ENCODE results near the gene SENP8. TPM values are rescaled to one million over a fixed set of nuclear protein-coding genes. Genes with fewer than 3 reads are reported as not detected.
A peak's percentile ranks its signal among the peaks of the same experiment; 100 is the strongest.

Gene SENP8
- total and polyA plus RNA-seq, 2 of the 8 experiments (the other 6 are each of a cell fraction or from before 2014, with no cell fraction given), result 4.1 to 6.0 TPM

- Histone ChIP-seq H3K14ac (ENCODE audit: insufficient read length) (no peak overlapping the region), H4K20me1 (replicated peaks in 1 of 2; ENCODE audit: control insufficient read depth in 1 of 2, insufficient read depth in 2 of 2, low read length in 2 of 2) (no peaks in the 10 kb centered on the region), H3K4ac (replicated peaks; ENCODE audit: insufficient read length, low read depth, low read length) (no peak overlapping the region), H3K79me2 (ENCODE audit: control insufficient read depth in 1 of 2, insufficient read depth in 2 of 2, low read length in 2 of 2) (no peaks in the 10 kb centered on the region), H3K56ac (replicated peaks; ENCODE audit: insufficient read length, low read depth, low read length) (no peak overlapping the region), H2BK5ac (ENCODE audit: low read depth, low read length) (no peak overlapping the region), H3K36me3 (ENCODE audit: control insufficient read depth in 2 of 4, insufficient read depth in 4 of 4, low read length in 3 of 4) (no peaks in the 10 kb centered on the region), H4K8ac (ENCODE audit: extremely low read depth, insufficient read depth, low read length) (no peak overlapping the region), H2BK20ac (ENCODE audit: low read length) (no peak overlapping the region), H2AK5ac (ENCODE audit: low read depth, low read length) (0 out of 2 replicates have a peak overlapping the region, but pooled peaks have one; percentile 40), H2BK12ac (ENCODE audit: low read depth, low read length) (no peak overlapping the region), H2AFZ (ENCODE audit: low read length) (no peak overlapping the region), H3K9me3 (ENCODE audit: insufficient read depth in 2 of 2, low read depth in 1 of 2, low read length in 1 of 2) (no peaks in the 10 kb centered on the region), H3K79me1 (ENCODE audit: low read depth, low read length) (no peaks in the 10 kb centered on the region), H3K4me3 (ENCODE audit: extremely low read depth in 1 of 4, insufficient read depth in 2 of 4, low read depth in 3 of 4, low read length in 4 of 4) (no peak overlapping the region), H4K91ac (replicated peaks; ENCODE audit: insufficient read length, low read length) (no peak overlapping the region), H3K23me2 (ENCODE audit: low read depth, low read length) (no peaks in the 10 kb centered on the region), H3K27me3 (replicated peaks in 1 of 4; ENCODE audit: control insufficient read depth in 3 of 4, extremely low read depth in 1 of 4, insufficient read depth in 3 of 4, low read length in 3 of 4) (no peaks in the 10 kb centered on the region), H2BK15ac (ENCODE audit: low read length) (no peak overlapping the region), H4K5ac (ENCODE audit: insufficient read length, low read depth, low read length) (no peak overlapping the region), H3K4me2 (ENCODE audit: insufficient read depth in 1 of 2, low read depth in 2 of 2, low read length in 2 of 2) (no peak overlapping the region), H3K4me1 (replicated peaks in 1 of 4; ENCODE audit: control insufficient read depth in 3 of 4, insufficient read depth in 4 of 4, low read length in 3 of 4) (peaks cover 0 to 5% (median 2%) of the 10 kb centered on the region in 4 experiments; a peak in 3 of 7 replicates), H3K9ac (replicated peaks in 1 of 4; ENCODE audit: extremely low read depth in 1 of 4, low read depth in 3 of 4, low read length in 3 of 4) (no peak overlapping the region), H3K18ac (ENCODE audit: extremely low read depth, low read length) (no peak overlapping the region; the same call in 1 of the 2 replicates), H3K27ac (ENCODE audit: low read depth, low read length) (no peak overlapping the region), H3K23ac (ENCODE audit: insufficient read length) (no peak overlapping the region), H2BK120ac (replicated peaks; ENCODE audit: low read depth, low read length) (no peak overlapping the region)
- no peak for DNase-seq (ENCODE audit: low read depth in 1 of 2, low spot score in 2 of 2)
- FAIRE-seq, result no peak
- CTCF ChIA-PET (ENCODE audit: partially characterized antibody), result interaction anchor here (1.2 to 1.4 kb wide), 2 partner anchors 12 to 26 kb away, joined by 3 to 4 read pairs; no protein-coding TSS in a partner anchor
- 96% methylated on average over 6 of the region's 6 CpGs; no CpG with 5 or more reads in 1 of the 2 experiments for WGBS, 2 experiments (ENCODE audit: extremely low coverage in 1 of 2, insufficient coverage in 1 of 2, insufficient read length in 1 of 2, insufficient replicate concordance in 2 of 2, low coverage in 1 of 2, low lambda C conversion rate in 2 of 2, missing lambda C conversion rate in 1 of 2)
- POLR2A ChIA-PET (ENCODE audit: partially characterized antibody), result no interaction called here
- no peak for TF ChIP-seq CEBPB (IDR thresholded peaks at IDR 0.05; ENCODE audit: low read depth, low read length)
- no peak for TF ChIP-seq POU5F1 (IDR thresholded peaks at IDR 0.05; ENCODE audit: low read depth, low read length)
These were observed 55.2 kb downstream of the SENP8 start for GRCh38 chr15:72173401-72173800.
